GM23338 (cell line): ENCODE results near the gene CACNA1C.

Experiments
- CREB1 ChIP-seq: fragments of 250-450 bp; sonication (Bioruptor Pico); IDR thresholded peaks from 2 replicates; pipeline ENCODE4 v1.5.0; 2020; ENCODE audit warnings: low read depth, mild to moderate bottlenecking, moderate library complexity
- CTCF ChIP-seq, 2 experiments: fragments of 200-600 bp in 1 of 2; sonication (generic) in 1 of 2; conservative IDR thresholded peaks; 2 replicates each; pipeline versions ENCODE4 v1.5.1 to v1.6.1; 2016 to 2017; ENCODE audit warnings: antibody characterized with exemption in 2 of 2, low read depth in 2 of 2, mild to moderate bottlenecking in 2 of 2, moderate library complexity in 1 of 2
- ETS1 ChIP-seq: IDR thresholded peaks from 2 replicates; pipeline ENCODE4 v1.6.1; 2016; ENCODE audit warnings: antibody characterized with exemption
- EZH2 ChIP-seq: fragments of 200-600 bp; sonication (generic); IDR thresholded peaks from one replicate; pipeline ENCODE4 v1.8.0; 2017; ENCODE audit warnings: antibody characterized with exemption, mild to moderate bottlenecking, low read depth; ENCODE audit not compliant: unreplicated experiment
- EZH2phosphoT487 ChIP-seq: fragments of 200-600 bp; sonication (generic); IDR thresholded peaks from one replicate; pipeline ENCODE4 v1.8.1; 2018; ENCODE audit warnings: antibody characterized with exemption; ENCODE audit not compliant: unreplicated experiment
- POLR2AphosphoS5 ChIP-seq: IDR thresholded peaks from 2 replicates; pipeline ENCODE4 v1.6.1; 2016; ENCODE audit warnings: antibody characterized with exemption, low read depth
- REST ChIP-seq: IDR thresholded peaks from one replicate; pipeline ENCODE4 v1.6.1; 2018; ENCODE audit warnings: antibody characterized with exemption; ENCODE audit not compliant: unreplicated experiment
- STAT1 ChIP-seq: IDR thresholded peaks from one replicate; pipeline ENCODE4 v1.6.1; 2016; ENCODE audit warnings: antibody characterized with exemption; ENCODE audit not compliant: unreplicated experiment

GRCh38 chr12:2617365-2617764 lies 564.6 kb downstream of the CACNA1C start:
- TF ChIP-seq POLR2AphosphoS5, result no peak
- no peak for TF ChIP-seq CREB1 (CRISPR knock-in tag)
- no peak for TF ChIP-seq CTCF (conservative IDR thresholded peaks at IDR 0.05; ENCODE audit: low read depth in 2 of 2)
- no peak for TF ChIP-seq EZH2
- no peak for TF ChIP-seq ETS1
- no peak for TF ChIP-seq REST
- TF ChIP-seq EZH2phosphoT487, result no peak
- TF ChIP-seq STAT1, result no peak
